ENCODE results near the gene MGAT4A.

MGAT4A gene

DNA sequence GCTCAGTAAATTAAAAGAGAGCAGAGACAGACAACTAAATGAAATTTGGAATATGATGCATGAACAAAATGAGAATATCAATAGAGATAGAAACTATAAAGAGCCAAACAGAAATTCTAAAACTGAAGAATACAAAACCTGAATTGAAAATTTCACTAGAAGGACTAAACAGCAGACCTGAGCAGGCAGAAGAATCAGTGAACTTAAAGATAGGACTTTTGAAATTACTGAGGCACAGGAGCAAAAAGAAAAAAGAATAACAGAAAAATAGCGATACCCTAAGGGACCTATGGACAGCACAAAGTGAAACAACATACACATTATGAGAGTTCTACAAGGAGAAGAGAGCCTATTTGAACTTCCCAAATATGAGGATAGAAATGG, 80.9 kb downstream of the MGAT4A start:
- no peak for DNase-seq

GRCh38 chr2:98649135-98649991, 81.6 kb downstream of the MGAT4A start:
- DNase-seq, result peak; percentile 68

DNA sequence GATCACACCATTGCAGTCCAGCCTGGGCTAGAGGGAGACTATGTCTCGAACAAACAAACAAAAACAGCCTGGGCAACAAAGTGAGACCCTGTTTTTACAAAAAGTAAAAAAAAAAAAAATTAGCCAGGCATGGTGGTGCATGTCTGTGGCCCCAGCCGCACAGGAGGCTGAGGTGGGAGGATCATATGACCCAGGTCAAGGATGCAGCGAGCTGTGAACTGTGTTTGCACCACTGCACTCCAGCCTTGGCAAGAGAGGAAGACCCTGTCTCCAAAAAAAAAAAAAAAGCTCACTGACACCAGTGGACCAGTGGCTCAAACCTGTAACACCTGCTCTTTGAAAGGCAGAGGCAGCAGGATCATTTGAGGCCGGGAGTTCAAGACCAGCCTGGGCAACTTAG, 82.5 kb downstream of the MGAT4A start:
- no peak for DNase-seq

- DNase-seq, result no peak
These were observed 83.3 kb downstream of the MGAT4A start for GRCh38 chr2:98647636-98648035.

DNA sequence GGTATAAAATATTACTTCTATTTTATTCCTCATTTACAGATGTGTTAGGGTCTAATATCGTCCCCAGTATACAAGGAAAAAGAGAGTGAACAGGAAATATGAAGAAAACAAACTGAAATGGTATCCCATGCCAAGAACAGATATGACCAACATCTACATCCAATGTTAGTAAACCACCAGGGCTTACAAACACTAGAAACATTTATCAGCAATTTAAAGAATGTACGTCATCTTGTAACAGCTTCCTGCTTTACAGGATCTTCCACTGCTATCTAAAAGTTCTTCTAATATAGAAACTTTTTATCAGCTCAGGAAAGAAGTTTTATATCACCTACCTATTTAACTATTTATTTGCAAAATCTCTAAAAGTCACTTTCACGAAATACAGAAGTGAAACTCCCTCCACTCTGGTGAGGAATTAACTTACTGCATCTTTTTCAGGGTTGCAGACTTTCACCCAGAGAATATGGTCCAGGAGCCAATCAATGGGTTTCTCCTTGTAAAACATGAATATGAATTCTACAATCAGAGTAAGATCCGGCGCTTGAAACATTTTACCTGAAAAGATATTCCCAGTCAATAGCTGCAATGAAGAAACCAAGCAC, 87.3 kb downstream of the MGAT4A start:
- no peak for DNase-seq

DNA sequence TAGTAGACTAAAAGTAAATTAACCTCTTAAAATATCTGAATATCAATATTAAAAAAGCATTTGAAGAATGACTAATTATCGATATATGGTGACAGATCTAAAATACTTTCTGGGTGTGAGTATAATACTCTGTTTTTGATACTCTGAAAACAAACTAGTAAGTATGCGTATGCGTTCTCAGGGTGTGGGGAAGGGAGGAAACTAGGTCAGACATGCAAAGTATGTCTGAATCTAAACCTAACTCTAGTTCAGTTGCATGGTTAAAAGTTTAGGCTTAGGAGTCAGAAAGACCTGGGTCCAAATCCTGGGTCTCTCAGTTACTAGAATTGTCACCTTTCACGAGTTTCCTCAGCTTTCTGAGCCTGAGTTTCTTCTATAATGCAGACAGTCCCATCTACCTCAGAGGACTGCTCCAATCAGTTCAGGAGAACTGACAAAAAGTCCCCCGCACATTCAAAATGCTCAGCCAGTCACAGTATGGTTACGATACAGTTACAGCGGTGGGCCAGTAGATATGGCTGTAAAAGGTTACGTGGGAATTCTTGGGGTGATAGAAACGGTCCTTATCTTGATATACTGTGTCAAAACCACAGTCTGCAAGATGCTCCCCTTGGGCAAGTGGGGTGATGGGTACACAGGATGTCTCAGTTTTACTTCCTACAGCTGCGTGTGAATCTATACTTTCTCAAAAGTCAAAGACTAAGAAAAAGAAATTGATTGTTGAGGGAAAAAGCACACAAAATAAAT, 93.4 kb downstream of the MGAT4A start:
- DNase-seq, result no peak

DNA sequence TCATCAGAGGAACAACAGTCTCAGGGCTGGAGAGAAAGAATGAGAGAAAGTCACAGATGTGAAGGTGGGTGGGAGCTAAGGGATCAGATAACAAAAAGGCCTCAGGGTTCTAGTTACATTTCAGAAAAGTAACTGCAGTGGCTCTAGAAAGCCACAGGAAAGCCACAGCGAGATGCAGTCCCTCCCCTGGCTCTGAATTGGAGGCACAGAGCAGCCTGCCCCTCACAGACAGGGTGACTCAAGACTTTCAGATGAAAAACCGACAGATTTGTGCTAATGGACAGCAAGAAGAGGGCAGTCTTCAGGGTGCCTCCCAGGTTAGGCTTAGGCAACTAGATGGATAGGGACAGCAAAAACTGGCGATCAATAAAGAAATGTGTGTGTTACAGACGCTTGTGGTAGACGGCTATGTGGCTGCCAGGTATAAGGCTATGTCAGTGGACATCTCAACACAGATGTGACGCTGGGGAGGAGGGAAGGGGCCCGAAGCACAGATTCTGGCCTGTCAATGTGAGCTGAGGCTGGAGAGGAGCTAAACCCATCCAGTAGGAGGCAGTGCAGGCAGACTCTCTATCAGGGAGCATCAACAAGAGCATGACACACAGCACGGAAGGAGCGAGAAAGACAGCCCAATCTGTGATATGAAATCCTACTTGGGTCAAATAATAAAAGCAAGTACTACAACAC, 96.4 kb downstream of the MGAT4A start:
- DNase-seq, result no peak

DNA sequence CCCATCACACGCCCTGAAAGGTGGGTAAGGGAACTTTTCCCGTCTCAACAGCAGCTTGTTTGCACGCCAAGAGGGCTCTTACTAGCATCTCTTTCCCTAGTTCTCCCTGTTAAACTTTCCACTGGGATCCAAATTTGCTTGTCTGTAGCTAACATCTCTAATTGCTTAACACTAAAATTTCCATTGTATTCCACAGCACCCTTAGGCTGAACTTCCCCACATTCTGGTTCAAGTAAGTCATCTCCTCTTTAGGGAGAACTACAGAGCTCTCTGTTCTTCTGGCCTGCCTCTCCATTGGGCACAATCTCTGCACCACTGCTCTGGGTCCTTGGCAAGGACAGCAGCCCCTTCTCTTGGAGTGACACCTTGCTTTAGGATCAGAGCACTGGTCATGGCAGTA, 98.6 kb downstream of the MGAT4A start:
- no peak for DNase-seq

- no peak for DNase-seq
These were observed 107.3 kb downstream of the MGAT4A start for GRCh38 chr2:98623657-98624056.

- no peak for DNase-seq
These were observed 113.8 kb downstream of the MGAT4A start for GRCh38 chr2:98617149-98617548.

GRCh38 chr2:98615481-98615880, 115.5 kb downstream of the MGAT4A start:
- DNase-seq, result no peak

DNA sequence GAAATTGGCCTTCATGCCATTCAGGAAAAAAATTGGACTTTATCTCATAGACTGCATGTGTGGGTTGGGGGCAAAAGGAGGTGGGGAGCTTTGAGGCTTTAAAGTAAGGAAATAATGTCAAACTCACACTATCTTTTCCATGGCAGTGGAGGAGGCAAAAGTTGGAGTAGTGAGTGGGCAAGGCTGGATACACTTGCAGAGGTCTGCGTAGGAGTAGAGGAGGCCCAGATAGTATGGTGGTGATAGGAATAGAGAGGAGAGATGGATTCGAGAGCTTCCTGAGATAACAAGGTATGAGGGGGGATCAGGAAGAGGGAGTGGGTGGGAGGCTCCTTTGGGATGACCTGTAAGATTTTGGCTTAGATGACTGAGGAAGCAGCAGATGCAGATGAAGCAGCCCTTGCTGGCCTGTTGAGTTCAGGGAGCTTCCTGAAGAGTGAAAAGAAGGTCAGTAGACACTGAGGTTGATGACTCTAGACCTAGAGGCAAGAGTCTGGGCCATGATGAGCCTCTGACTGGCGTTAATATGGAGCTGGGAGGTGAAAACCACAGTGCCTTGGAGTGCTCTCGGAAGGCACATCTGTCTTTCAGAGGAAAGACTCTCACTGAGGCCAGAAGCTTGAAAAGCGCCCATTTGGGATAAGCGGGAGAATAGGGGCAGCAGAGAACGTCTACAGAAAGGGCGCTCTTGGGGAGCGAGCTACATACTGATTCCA, 116.8 kb downstream of the MGAT4A start:
- DNase-seq, result no peak

GRCh38 chr2:98608962-98609604, 121.8 kb downstream of the MGAT4A start:
- no peak for DNase-seq

- DNase-seq, result peak; percentile 82
These were observed 122.6 kb downstream of the MGAT4A start, which contains the start of the genes COA5 and UNC50 for GRCh38 chr2:98608116-98608961. TSS of gene COA5 (minus strand) at chr2:98608512. CDS start at chr2:98608405, 107 bp downstream. TSS of gene UNC50 (plus strand) at chr2:98608589. CDS start at chr2:98609760, 1,171 bp downstream.

DNA sequence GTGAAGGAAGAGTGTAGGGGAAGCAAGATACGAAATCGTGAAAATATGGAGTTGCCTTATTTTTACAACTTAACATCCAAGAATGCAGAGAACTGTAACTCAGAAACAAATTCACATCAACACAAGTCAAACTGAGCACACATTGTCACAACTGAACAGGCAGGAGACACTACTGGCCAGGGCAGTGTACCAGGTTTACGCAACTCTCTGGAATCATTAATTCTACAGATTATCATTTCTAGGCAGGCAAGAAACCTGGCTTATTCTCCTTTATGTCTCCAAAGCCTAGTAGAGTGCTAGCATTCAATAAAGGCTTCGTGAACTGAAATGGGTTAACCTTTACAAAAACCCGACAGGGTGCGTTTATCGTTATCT, 123.2 kb downstream of the MGAT4A start:
- no peak for DNase-seq

- no peak for DNase-seq
These were observed 123.8 kb downstream of the MGAT4A start for GRCh38 chr2:98607104-98607503.

DNA sequence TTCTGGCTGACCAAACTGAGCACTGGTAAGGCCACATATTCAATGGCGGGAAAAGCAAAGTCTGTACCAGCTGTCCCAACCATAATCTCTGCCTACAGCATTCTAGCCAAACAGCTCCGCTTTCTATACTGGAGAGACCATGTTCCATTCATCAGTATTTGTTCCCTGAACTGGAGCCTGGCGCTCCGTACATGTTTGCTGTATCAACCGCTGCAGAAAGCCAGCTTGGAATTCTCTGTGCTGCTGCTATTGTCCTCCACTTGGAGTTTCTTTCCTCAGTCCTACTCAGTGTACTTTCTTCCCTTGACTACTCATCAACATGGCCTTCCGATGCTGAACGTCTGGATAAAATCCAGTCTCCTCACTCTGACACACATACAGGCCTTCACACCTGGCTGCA, 124.5 kb downstream of the MGAT4A start:
- no peak for DNase-seq

DNA sequence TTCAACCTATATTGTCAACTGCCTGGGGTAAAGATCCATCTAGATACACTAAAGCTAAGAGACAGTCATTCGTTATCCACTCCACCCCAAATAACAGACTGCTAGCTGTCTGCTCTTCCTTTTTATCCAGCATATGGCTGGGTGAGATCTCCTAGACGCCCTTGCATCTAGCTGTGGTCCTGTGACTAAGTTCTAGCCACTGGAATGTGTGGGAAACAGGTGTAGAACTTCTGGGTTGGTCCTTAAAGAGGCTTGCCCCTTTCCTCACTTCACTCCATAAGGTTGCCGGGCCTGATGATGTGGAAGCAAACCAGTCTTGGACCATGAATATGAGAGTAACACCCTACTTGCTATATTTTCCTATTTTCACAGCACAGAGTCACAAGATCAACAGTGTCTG, 125.9 kb downstream of the MGAT4A start:
- no peak for DNase-seq

DNA sequence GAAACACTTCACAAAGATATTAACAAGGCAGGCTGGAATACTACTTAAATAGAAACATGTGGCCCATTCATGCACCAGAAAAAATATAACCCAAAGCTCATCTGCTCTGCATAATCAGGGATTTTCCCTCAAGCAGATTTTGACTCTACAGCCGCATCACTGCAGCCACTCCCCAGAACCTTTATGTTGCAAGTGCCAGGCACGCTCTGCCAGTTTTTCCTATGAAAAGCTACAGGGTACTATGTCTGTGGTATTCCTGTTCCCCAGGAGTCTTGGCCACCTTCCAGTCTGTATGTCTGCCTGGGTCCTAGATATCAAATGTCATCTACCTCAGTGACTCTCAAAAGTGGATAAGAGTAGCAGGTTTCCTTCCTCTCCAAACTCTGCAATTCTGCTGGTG, 126.4 kb downstream of the MGAT4A start:
- DNase-seq, result no peak

GRCh38 chr2:98601532-98602132, 129.3 kb downstream of the MGAT4A start:
- no peak for DNase-seq
